Lower leg skin (tissue), 3 donors: Measurements from ENCODE around the gene PRPF8.

Experiments used
- CTCF ChIP-seq, 3 donors: fragments of 450-650 bp; IDR thresholded peaks; one replicate each; pipeline ENCODE4 v1.5.1; 2016; ENCODE audit warnings: antibody characterized with exemption in 3 of 3, mild to moderate bottlenecking in 3 of 3, moderate library complexity in 2 of 3
- POLR2A ChIP-seq, 2 donors: fragments of 450-650 bp; IDR thresholded peaks; one replicate each; pipeline ENCODE4 v1.6.1; 2016 to 2017; ENCODE audit warnings: antibody characterized with exemption in 2 of 2, mild to moderate bottlenecking in 1 of 2, moderate library complexity in 1 of 2

- TF ChIP-seq POLR2A (IDR thresholded peaks at IDR 0.05) (no peak), CTCF (IDR thresholded peaks at IDR 0.05) (no peak)
Measured at GRCh38 chr17:1724351-1724868, 39.7 kb upstream of the PRPF8 start, which contains the start of gene WDR81.
